ENCODE data around the gene WASHC3.
A peak's percentile ranks its signal among the peaks of the same experiment; 100 is the strongest.

- peak in 1 of 3 experiments; percentile 11 for TF ChIP-seq CTCF (optimal IDR thresholded peaks at IDR 0.05 in 1 of 3, IDR thresholded peaks at IDR 0.05 in 1 of 3, conservative IDR thresholded peaks at IDR 0.05 in 1 of 3; ENCODE audit: extremely low read depth in 1 of 3, insufficient read depth in 2 of 3, low read length in 3 of 3)
- no peak for TF ChIP-seq EZH2 (IDR thresholded peaks at IDR 0.05; ENCODE audit: low read length)
Observed at GRCh38 chr12:102026728-102027127, 35.1 kb downstream of the WASHC3 start.
